Ascending aorta (tissue), 2 donors: ENCODE data around the gene THOC5. TPM values are rescaled to one million over a fixed set of nuclear protein-coding genes. Genes with fewer than 3 reads are reported as not detected.
"Not testable (repeated sequence)": the region's sequence is repeated elsewhere in the genome, so short reads cannot be mapped to it uniquely, and the experiment has no call there.

ENCODE experiments used
- DNase-seq, 2 donors: peaks; one replicate each; pipeline ENCODE4 v3.0.0-alpha.2; 2019; ENCODE audit warnings: low spot score in 2 of 2
- H3K27ac ChIP-seq, 2 donors: fragments of 200-600 bp; sonication (generic); one replicate each; pipeline ENCODE4 v1.5.1; 2016 to 2017; ENCODE audit warnings: mild to moderate bottlenecking in 1 of 2
- H3K27me3 ChIP-seq: fragments of 200-600 bp; sonication (generic); one replicate; pipeline ENCODE4 v1.5.1; 2017
- H3K36me3 ChIP-seq, 2 donors: fragments of 200-600 bp; sonication (generic); one replicate each; pipeline ENCODE4 v1.5.1; 2016
- H3K4me1 ChIP-seq, 2 donors: fragments of 200-600 bp; sonication (generic); one replicate each; pipeline ENCODE4 v1.5.1; 2016 to 2017; ENCODE audit warnings: mild to moderate bottlenecking in 1 of 2
- H3K4me3 ChIP-seq, 2 donors: fragments of 200-600 bp; sonication (generic); one replicate each; pipeline ENCODE4 v1.5.1; 2016 to 2017; ENCODE audit warnings: mild to moderate bottlenecking in 1 of 2
- H3K9me3 ChIP-seq, 2 donors: fragments of 200-600 bp; sonication (generic); one replicate each; pipeline ENCODE4 v1.5.1; 2016
- CTCF ChIP-seq, 3 experiments: fragments of 200-600 bp in 2 of 3; fragments of 450-650 bp in 1 of 3; sonication (generic) in 2 of 3; IDR thresholded peaks; one replicate each; pipeline ENCODE4 v1.5.1; 2016 to 2019; ENCODE audit warnings: antibody characterized with exemption in 3 of 3, mild to moderate bottlenecking in 1 of 3, moderate library complexity in 1 of 3
- intact Hi-C: fragments of 100-400 bp; cut with DNase I; formaldehyde crosslinking; loops from one replicate; pipeline ENCODE4 v1.15.1; 2023
- total RNA-seq: library from RNA; depleted of rRNA; stranded (reverse); fragments of >200 nt; gene quantifications from one replicate; pipeline ENCODE4 v1.1.0, GENCODE V29; 2016

The THOC5 gene
- total RNA-seq, 1 donor from 2014 or later, result 21.5 TPM

GRCh38 chr22:29567338-29567737 lies 13.8 kb upstream of the THOC5 start:
- peaks cover 48 to 52% of the 10 kb centered on the region in 2 donors for H3K36me3 ChIP-seq
- H3K27me3 ChIP-seq, result no peaks in the 10 kb centered on the region
- no peak overlapping the region for H3K27ac ChIP-seq
- no peak for DNase-seq
- no peak for TF ChIP-seq CTCF (IDR thresholded peaks at IDR 0.05)
- no peaks in the 10 kb centered on the region for H3K4me1 ChIP-seq
- intact Hi-C loops, result no loop called here
- H3K9me3 ChIP-seq, result no peaks in the 10 kb centered on the region
- no peak overlapping the region for H3K4me3 ChIP-seq

GRCh38 chr22:29566513-29566912 lies 13.0 kb upstream of the THOC5 start:
- H3K27ac ChIP-seq, DNase-seq, H3K27me3 ChIP-seq, H3K4me3 ChIP-seq, H3K9me3 ChIP-seq, intact Hi-C loops, H3K4me1 ChIP-seq: not testable (repeated sequence)
- peaks cover 49 to 61% of the 10 kb centered on the region in 2 donors for H3K36me3 ChIP-seq

GRCh38 chr22:29563652-29564460 lies 10.3 kb upstream of the THOC5 start:
- H3K27me3 ChIP-seq, result no peaks in the 10 kb centered on the region
- peaks cover 64 to 67% of the 10 kb centered on the region in 2 donors for H3K36me3 ChIP-seq
- H3K9me3 ChIP-seq, result no peaks in the 10 kb centered on the region
- intact Hi-C loops, result no loop called here
- no peak for DNase-seq
- no peak overlapping the region for H3K27ac ChIP-seq
- TF ChIP-seq CTCF (IDR thresholded peaks at IDR 0.05), result no peak
- H3K4me1 ChIP-seq, result no peaks in the 10 kb centered on the region
- no peak overlapping the region for H3K4me3 ChIP-seq

- Histone ChIP-seq H3K9me3 (no peaks in the 10 kb centered on the region), H3K27me3 (no peaks in the 10 kb centered on the region), H3K4me1 (no peaks in the 10 kb centered on the region), H3K4me3 (no peak overlapping the region), H3K36me3 (peaks cover 62 to 63% of the 10 kb centered on the region in 2 donors), H3K27ac (no peak overlapping the region)
- no peak for TF ChIP-seq CTCF (IDR thresholded peaks at IDR 0.05)
- intact Hi-C loops, result no loop called here
- DNase-seq, result no peak
Observed at GRCh38 chr22:29559853-29560252, 6.3 kb upstream of the THOC5 start.

- Histone ChIP-seq H3K4me3 (no peak overlapping the region), H3K4me1 (peaks cover 3 to 7% of the 10 kb centered on the region in 2 donors), H3K27ac (no peak overlapping the region), H3K27me3 (no peaks in the 10 kb centered on the region), H3K9me3 (no peaks in the 10 kb centered on the region), H3K36me3 (peaks cover 55 to 60% of the 10 kb centered on the region in 2 donors)
- intact Hi-C loops, result no loop called here
- no peak for DNase-seq
- no peak for TF ChIP-seq CTCF (IDR thresholded peaks at IDR 0.05)
Observed at GRCh38 chr22:29559030-29559429, 5.5 kb upstream of the THOC5 start.

- H3K27ac ChIP-seq, result no peak overlapping the region
- H3K36me3 ChIP-seq, result peaks cover 35 to 37% of the 10 kb centered on the region in 2 donors
- H3K9me3 ChIP-seq, result no peaks in the 10 kb centered on the region
- no peak for DNase-seq
- H3K4me3 ChIP-seq, result no peak overlapping the region
- intact Hi-C loops, result no loop called here
- peaks cover 4 to 7% of the 10 kb centered on the region in 2 donors for H3K4me1 ChIP-seq
- no peaks in the 10 kb centered on the region for H3K27me3 ChIP-seq
- TF ChIP-seq CTCF (IDR thresholded peaks at IDR 0.05), result no peak
Observed at GRCh38 chr22:29555065-29555644, 1.6 kb upstream of the THOC5 start.

- peak overlapping the region in 1 of 2 donors; percentile 74 for H3K4me3 ChIP-seq
- H3K4me1 ChIP-seq, intact Hi-C loops, DNase-seq, H3K27ac ChIP-seq, H3K9me3 ChIP-seq, H3K27me3 ChIP-seq: not testable (repeated sequence)
- peaks cover 28 to 29% of the 10 kb centered on the region in 2 donors for H3K36me3 ChIP-seq
Observed at GRCh38 chr22:29552357-29552756, 1.2 kb downstream of the THOC5 start.
